ENCODE measurements around the gene WASHC4.

Gene WASHC4

DNA sequence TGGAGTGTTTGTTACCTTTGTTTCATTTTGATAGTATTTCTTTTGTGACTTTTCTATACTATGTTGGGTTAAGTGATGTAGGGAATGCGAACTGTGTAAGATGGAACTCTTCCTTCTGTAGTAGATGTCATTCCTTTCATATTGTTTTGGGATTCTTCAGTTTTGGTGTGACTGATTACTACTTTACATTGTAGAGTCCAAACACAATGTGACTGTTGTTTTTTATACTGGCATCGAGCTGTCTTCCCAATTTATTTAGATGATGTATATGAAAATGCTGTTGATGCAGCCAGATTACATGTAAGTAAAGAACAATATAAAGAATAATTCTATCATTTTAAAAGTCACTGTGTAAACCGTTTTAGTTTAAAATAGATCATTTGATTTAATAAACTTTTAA, 34.7 kb downstream of the WASHC4 start:
- H3K27ac ChIP-seq, result no peak overlapping the region
- no peak for TF ChIP-seq CTCF (conservative IDR thresholded peaks at IDR 0.05)

GRCh38 chr12:105156260-105156659, 48.7 kb downstream of the WASHC4 start:
- TF ChIP-seq CTCF (conservative IDR thresholded peaks at IDR 0.05), result no peak
- H3K27ac ChIP-seq, result no peak overlapping the region

DNA sequence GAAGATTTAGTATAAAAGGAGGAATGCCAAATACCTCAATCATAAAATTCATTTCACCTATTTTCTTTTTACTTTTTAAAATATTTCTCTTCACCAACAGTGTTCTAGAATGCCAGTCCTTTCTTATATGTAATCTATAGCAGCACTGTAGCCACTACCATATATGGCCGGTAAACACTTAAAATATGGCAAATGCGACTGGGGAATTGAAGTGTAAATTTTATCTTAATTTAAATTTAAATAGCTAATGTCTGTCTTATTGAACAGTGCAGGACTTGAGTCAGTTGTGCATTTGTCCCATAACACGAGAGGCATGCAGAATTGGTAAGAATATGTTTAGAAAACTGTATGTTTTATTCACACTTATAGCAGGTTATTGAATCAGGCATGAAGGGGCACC, 50.1 kb downstream of the WASHC4 start:
- no peak overlapping the region for H3K27ac ChIP-seq
- TF ChIP-seq CTCF (conservative IDR thresholded peaks at IDR 0.05), result no peak

GRCh38 chr12:105158876-105159275, 51.3 kb downstream of the WASHC4 start:
- no peak overlapping the region for H3K27ac ChIP-seq
- no peak for TF ChIP-seq CTCF (conservative IDR thresholded peaks at IDR 0.05)

DNA sequence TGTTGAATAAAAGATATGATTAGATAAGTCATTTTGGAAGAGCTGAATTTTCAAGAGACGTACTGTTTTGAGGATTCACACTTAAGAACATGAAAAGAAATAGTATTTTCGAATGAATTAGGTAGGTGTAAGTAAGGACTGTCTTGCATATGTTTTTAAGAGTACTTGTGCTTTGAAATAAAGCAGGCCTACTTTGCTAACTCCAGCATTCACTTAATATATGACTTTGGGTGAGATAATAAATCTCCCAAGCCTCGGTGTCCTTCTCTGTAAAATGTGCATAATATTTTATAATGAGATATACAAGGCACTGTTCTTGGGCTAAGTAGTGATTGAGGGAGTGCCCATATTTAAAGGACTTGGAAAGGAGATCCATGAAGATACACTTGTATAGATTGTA, 54.6 kb downstream of the WASHC4 start:
- TF ChIP-seq CTCF (conservative IDR thresholded peaks at IDR 0.05), result no peak
- H3K27ac ChIP-seq, result no peak overlapping the region

- peak overlapping the region; percentile 59 for H3K27ac ChIP-seq
- TF ChIP-seq CTCF (conservative IDR thresholded peaks at IDR 0.05), result no peak
Observed at GRCh38 chr12:105164068-105164467, 56.5 kb downstream of the WASHC4 start.

DNA sequence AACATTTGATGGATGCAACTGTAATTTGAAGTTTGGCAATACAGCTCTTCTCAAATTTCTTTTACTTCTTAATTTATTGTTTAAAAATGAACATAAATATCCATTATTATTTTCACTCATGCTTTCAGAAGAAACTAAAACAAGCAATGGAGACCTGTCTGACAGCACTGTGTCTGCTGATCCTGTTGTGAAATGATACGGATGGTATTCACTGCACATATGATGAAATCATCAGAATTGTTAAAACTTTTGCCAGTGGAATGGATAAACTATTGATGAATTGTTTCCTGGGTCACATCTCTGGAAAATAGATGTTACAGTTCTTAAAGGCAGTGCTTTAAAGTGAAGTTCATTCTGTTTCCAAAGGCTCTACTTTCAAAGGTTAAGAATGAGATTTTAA, 59.2 kb downstream of the WASHC4 start:
- no peak for TF ChIP-seq CTCF (conservative IDR thresholded peaks at IDR 0.05)
- H3K27ac ChIP-seq, result no peak overlapping the region

- no peak for TF ChIP-seq CTCF (conservative IDR thresholded peaks at IDR 0.05)
Observed at GRCh38 chr12:105167346-105167745, 59.8 kb downstream of the WASHC4 start.

More at GRCh38 chr12:105167346-105167745, 59.8 kb downstream of the WASHC4 start:
- no peak overlapping the region for H3K27ac ChIP-seq

Measured in VCaP (cell line).